IMR-90 (cell line): ENCODE results near the gene DOC2B.
"Not testable (repeated sequence)": the region's sequence is repeated elsewhere in the genome, so short reads cannot be mapped to it uniquely, and the experiment has no call there.

ENCODE experiments used
- BHLHE40 ChIP-seq: fragments of 150-350 bp; IDR thresholded peaks from 2 replicates; pipeline ENCODE4 v1.6.1; 2016; ENCODE audit warnings: mild to moderate bottlenecking, low read depth, low read length
- CEBPB ChIP-seq: IDR thresholded peaks from 2 replicates; pipeline ENCODE4 v1.6.1; 2012; ENCODE audit warnings: low read depth, low read length, improper control_type of control experiment
- CHD1 ChIP-seq: IDR thresholded peaks from 2 replicates; pipeline ENCODE4 v1.6.1; 2012; ENCODE audit warnings: low read depth, low read length, improper control_type of control experiment
- CTCF ChIP-seq: conservative IDR thresholded peaks from 2 replicates; pipeline ENCODE4 v1.5.1; 2012; ENCODE audit warnings: mild to moderate bottlenecking, low read depth, low read length, improper control_type of control experiment
- ELK1 ChIP-seq: fragments of 150-350 bp; IDR thresholded peaks from 2 replicates; pipeline ENCODE4 v1.6.1; 2016; ENCODE audit warnings: low read depth, mild to moderate bottlenecking, low read length, moderate library complexity, borderline replicate concordance
- FOS ChIP-seq: fragments of 150-350 bp; IDR thresholded peaks from 2 replicates; pipeline ENCODE4 v1.6.1; 2016; ENCODE audit warnings: low read depth, low read length
- MAZ ChIP-seq: IDR thresholded peaks from 2 replicates; pipeline ENCODE4 v1.6.1; 2012; ENCODE audit warnings: low read depth, mild to moderate bottlenecking, low read length, improper control_type of control experiment, moderate library complexity, borderline replicate concordance
- MXI1 ChIP-seq: IDR thresholded peaks from 2 replicates; pipeline ENCODE4 v1.6.1; 2012; ENCODE audit warnings: low read depth, mild to moderate bottlenecking, low read length, moderate library complexity, borderline replicate concordance
- POLR2A ChIP-seq: IDR thresholded peaks from 2 replicates; pipeline ENCODE4 v1.6.1; 2012; ENCODE audit warnings: mild to moderate bottlenecking, low read depth, low read length
- RAD21 ChIP-seq: IDR thresholded peaks from 2 replicates; pipeline ENCODE4 v1.6.1; 2012; ENCODE audit warnings: low read length, improper control_type of control experiment
- RCOR1 ChIP-seq: IDR thresholded peaks from 2 replicates; pipeline ENCODE4 v1.6.1; 2012; ENCODE audit warnings: mild to moderate bottlenecking, low read length, improper control_type of control experiment; ENCODE audit not compliant: insufficient replicate concordance
- RFX5 ChIP-seq: IDR thresholded peaks from 2 replicates; pipeline ENCODE4 v1.8.0; 2012; ENCODE audit warnings: low read depth, mild to moderate bottlenecking, low read length, moderate library complexity
- SMC3 ChIP-seq: fragments of 150-350 bp; IDR thresholded peaks from 2 replicates; pipeline ENCODE4 v1.6.1; 2016; ENCODE audit warnings: low read depth, mild to moderate bottlenecking, antibody characterized with exemption, low read length, moderate library complexity
- USF2 ChIP-seq: fragments of 150-350 bp; IDR thresholded peaks from 2 replicates; pipeline ENCODE4 v1.6.1; 2017; ENCODE audit warnings: mild to moderate bottlenecking, antibody characterized with exemption, low read length, low read depth

- TF ChIP-seq CTCF, CHD1, RAD21, MAZ, RFX5, SMC3, POLR2A, CEBPB, BHLHE40, ELK1, MXI1, RCOR1, USF2, FOS: not testable (repeated sequence)
These were observed 47.5 kb downstream of the DOC2B start for GRCh38 chr17:133932-134331.
